ENCODE results near the gene HBG1.

- TF ChIP-seq, protein P1, sequence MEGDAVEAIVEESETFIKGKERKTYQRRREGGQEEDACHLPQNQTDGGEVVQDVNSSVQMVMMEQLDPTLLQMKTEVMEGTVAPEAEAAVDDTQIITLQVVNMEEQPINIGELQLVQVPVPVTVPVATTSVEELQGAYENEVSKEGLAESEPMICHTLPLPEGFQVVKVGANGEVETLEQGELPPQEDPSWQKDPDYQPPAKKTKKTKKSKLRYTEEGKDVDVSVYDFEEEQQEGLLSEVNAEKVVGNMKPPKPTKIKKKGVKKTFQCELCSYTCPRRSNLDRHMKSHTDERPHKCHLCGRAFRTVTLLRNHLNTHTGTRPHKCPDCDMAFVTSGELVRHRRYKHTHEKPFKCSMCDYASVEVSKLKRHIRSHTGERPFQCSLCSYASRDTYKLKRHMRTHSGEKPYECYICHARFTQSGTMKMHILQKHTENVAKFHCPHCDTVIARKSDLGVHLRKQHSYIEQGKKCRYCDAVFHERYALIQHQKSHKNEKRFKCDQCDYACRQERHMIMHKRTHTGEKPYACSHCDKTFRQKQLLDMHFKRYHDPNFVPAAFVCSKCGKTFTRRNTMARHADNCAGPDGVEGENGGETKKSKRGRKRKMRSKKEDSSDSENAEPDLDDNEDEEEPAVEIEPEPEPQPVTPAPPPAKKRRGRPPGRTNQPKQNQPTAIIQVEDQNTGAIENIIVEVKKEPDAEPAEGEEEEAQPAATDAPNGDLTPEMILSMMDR (conservative IDR thresholded peaks at IDR 0.05), result no peak
- TF ChIP-seq ZFX (IDR thresholded peaks at IDR 0.05), result no peak
Observed at GRCh38 chr11:5232821-5233220, 16.8 kb downstream of the HBG1 start.

All from C4-2B (cell line).